NCI-H345 treated with DMSO at 0.1 percent for 48 hours (cell line): ENCODE results near the gene MACROD1.

Experiments used
- DNase-seq: peaks from one replicate; lab custom pipeline; 2025; ENCODE audit not compliant: unreplicated experiment; lab: John Stamatoyannopoulos, UW

Gene MACROD1

DNA sequence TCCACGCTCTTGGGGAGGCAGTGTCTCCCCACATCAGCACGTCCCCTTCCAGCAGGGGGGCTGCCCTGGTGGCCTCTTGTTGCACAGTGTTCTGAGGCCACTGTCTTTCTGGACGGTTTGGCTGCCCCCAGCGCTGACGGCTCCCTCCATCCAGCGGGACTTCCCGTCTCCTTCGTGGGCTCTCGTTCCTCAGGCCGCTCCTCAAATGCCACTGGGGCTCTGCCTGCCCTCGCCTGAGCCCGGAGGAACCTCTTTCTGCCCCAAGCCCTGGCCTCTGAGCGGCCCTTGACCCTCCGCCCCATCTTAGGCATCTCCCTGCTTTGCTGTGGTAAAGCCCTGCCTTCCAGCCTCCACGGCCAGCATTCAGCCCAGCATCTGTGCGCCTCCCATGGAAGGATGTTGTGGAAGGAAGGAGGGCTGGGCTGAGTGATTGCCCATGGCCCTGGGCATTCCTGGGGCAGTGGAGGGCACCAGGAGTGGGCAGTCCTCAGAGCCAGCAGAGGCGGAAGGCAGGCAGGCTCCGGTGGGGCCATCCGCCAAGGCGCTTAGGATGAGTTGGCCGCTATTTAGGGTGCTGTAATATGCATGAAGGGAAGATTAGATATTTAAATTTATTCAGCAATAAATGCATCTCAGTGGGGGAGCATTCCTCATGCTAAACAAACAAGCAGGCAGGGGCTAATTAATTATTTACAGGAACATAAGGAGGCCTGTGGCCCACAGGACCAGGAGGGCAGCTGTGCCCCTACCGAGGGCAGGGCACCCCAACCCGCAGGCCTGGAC is 161.9 kb downstream of the MACROD1 start:
- DNase-seq, result no peak

DNA sequence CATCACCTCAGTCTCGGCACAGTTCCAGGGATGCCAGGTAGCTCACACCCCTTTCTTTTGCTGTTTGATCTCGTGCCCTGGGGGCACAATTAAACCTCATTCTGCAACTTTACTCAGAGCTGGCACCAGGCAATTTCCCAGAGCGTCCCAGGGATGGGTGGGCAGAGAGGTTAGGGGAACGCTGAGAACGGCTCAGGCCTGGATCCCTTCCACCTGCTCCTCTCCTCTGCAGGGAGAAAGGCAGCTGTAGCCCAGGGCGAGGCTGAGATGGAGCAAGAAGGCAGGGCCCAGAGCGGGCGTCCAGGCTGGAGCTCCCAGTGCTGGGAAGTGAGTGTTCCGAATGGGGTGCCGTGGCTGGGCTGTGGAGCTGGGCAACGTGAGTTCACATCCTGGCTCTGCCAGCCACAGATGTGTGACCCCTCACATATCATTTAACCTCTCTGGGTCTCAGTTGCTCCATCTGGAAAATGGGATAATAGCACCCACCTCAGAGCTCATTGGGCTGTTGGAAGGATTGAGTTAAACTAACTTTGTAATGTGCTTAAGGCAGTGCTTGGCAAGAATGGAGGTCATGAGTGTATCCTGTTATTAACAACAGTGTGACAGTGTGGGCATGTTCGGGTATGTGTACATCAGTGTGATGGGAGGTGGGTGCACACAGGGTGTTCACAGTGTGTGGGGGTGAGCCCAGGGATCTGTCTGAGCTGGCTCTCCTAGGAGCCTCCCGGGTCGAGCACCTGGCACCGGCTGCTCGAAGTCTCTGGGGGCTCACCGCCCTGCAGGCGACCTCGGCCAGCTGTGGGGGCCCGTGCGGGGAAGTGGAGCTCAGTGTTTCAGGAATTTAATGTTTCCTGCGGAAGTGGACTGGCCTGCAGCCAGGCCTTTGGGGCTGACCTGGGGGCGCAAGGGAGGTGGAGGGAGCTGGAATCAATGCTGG is 164.2 kb downstream of the MACROD1 start:
- no peak for DNase-seq

DNA sequence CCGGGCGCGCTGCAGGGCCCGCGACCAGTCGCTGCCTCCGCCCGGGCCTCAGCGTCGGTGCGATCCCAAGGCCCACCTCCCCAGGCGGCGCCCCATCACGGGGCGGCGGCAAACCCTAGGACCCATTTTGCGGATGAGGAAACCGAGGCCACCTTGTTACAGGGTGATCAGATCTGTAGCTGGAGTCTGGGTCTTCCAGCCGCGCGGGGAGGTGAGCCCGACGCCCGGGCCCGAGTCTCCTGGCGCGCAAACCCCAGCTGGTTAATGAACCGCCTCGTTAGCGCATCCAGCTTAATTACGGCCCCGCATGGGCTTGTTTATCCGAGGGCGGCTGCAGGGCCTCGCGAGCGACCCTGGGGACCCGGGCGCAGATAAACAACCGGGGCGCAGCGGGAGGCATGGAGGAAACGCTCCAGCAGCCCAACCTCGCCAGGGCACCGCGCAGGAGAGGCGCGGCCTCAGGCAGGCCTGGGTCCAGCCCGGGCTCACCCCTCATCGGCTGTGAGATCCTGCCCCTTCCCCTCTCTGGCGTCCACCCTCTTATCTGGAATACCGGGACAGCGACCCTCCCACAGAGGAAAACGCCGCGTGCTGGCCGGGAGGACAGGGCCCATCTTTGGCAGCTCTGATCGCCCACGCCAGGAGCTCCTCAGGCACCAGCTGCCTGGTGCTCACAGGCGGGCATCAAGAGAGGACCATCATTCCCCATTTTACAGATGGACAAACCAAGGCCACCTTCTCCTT is 165.0 kb downstream of the MACROD1 start:
- DNase-seq, result no peak

DNA sequence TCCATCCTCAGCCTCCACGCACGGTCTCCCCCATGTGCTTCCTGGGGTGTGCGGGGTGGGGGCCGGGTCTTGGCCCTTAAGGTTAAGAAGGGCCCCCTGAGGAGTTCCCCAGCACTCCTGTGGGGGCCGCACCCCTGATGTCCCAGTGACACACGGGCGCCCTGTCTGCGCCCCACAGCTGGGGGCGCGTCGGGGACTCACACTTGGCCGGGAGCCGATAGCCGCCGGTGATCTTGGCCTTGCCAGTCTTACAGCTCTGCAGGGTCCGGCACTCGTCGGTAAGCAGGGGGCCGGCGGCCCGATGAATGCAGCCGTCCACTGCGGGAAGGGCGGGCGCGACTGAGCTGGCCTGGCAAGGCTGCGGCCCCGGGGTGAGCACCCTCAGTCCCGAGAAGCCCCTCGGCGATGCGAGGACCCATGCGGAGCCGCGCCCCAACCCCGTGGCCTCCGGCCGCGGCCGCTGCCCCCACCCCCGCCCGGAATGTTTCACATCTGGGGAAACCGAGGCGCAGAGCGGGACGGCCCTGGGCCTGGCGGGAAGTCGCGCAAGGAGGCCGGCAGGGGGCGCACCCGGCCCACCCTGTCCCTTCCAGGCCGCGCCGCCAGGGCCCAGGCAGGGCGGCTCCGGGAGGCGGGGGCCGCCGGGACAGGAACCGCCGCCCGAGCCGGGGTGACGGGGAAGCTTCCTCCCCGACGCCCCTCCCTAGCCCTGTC is 165.7 kb downstream of the MACROD1 start:
- peak; percentile 31 for DNase-seq

DNA sequence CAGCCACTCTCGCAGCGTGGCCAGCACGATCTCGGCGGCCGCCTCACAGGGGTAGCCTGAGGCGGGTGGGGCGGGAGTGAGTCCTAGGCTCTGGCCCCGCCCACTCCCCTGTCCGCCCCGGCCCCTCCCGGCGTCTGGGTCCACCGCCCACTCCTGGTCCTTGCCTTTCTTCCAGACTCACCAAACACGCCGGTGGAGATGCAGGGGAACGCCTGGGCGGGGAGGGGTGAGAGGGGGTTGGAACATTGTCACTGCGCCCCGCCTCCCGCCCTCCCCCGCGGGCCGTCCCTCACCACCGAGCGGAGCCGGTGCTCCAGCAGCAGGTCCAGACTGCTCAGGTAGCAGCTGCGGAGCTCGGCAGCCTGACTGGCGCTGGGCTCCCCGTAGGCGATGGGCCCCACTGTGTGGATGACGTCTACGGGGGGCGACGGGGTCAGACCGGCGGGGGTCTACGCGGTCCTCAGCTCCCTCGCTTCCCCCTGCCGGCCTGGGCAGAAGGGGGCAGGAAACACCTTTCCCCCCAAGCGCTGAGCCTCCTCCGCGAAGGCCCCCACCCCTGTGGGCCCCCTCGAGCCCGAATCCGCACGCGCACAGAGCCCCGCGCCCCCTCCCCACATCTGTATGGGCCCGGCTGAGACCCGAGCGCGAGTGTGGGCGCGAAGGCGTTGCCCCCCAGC is 166.4 kb downstream of the MACROD1 start:
- DNase-seq, result peak; percentile 60

DNA sequence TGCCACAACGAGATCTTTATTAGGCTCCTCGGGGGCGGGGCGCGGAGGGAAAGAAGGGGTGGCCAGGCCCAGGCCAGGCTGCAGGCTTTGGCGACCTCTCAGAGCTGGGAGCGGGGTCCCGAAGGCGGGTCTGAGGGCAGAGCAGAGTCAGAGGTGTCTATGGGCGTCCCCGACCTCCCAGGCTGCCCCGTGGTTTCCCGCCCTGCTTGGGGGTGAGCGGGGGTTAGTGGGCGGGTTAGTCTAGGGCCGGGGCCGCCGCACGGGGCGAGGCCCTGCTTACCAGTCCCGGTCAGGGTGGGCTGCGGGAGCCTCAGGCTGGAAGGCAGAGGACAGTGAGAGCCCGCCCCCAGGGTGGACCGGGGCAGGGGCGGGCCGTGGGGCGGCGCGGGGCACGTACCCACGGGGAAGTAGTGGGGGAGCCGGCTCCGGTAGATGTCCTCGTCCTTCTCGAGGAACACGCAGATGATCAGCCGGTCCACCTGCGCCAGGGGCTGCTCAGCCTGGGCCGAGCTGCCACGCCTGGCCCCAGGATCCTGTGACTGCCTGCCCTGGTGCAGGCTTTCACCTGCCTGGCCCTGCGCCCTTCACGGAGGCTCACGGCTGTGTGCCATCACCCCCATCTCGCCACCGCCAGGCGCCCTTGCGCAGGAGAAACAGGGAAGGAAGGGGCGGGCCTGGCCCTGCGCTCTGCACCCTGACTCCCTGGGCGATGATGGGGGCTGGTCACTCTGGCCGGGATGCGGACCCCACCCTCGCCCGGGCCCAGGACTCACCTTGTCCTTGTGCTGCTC is 167.2 kb downstream of the MACROD1 start:
- DNase-seq, result no peak

DNA sequence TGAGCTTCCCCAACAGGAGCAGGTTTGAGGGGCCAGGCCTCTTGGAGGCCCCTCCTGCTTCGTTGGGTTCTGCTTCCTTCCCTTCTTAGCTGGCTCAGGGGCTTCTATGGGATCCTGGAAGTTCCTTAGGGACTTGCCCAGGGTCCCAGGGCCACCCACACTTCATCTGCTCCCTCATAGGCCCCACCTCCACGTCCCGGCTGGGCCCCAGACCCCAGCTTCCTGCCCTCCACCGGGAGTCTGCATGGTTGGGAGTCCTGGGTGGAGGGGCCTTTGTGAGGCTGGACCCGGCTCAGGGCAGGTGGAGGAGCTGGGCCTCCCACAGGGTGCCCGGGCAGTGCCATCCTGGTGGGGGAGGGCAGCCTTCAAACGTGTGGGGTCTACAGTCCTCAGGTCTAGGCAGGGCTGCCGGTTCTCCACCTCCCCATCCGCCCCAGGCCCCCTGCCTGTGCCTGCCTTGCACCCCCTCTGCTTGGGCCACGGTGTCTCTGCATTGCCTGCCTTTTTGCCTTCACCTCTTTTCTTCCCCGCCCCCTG is 168.0 kb downstream of the MACROD1 start:
- no peak for DNase-seq

DNA sequence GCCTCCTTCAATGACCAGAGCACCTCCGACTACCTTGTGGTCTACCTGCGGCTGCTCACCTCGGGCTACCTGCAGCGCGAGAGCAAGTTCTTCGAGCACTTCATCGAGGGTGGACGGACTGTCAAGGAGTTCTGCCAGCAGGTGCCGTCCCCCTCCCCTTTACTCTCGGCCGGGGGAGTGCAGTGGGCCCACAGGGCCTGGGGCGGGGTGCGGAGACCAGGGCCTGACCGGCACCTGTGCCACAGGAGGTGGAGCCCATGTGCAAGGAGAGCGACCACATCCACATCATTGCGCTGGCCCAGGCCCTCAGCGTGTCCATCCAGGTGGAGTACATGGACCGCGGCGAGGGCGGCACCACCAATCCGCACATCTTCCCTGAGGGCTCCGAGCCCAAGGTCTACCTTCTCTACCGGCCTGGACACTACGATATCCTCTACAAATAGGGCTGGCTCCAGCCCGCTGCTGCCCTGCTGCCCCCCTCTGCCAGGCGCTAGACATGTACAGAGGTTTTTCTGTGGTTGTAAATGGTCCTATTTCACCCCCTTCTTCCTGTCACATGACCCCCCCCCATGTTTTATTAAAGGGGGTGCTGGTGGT is 168.7 kb downstream of the MACROD1 start:
- DNase-seq, result no peak

DNA sequence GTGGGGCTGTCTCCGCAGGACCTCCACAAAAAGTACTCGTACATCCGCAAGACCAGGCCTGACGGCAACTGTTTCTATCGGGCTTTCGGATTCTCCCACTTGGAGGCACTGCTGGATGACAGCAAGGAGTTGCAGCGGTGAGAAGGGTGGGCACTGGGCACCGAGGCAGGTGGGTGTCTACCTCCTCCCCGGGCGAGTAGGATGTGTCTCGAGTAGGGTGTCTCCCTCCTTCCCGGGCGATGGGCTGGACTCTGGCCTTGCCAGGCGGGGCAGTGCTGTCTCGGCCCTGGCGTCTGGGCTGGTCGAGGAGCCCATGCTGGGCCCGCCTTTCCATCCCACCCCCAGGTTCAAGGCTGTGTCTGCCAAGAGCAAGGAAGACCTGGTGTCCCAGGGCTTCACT is 169.4 kb downstream of the MACROD1 start:
- no peak for DNase-seq

DNA sequence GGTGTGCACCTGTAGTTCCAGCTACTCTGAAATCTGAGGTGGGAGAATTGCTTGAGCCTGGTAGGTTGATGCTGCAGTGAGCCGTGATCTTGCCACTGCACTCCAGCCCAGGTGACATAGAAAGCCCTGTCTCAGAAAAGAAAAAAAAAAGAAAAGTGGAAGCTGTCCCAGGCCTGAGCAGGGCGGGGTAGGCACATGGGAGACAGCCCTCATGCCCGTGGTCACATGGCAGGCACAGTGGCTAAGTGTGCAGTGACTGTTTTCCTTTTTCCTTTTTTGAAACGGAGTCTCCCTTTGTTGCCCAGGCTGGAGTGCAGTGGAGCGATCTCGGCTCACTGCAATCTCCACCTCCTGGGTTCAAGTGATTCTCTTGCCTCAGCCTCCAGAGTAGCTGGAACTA is 171.9 kb downstream of the MACROD1 start:
- no peak for DNase-seq

DNA sequence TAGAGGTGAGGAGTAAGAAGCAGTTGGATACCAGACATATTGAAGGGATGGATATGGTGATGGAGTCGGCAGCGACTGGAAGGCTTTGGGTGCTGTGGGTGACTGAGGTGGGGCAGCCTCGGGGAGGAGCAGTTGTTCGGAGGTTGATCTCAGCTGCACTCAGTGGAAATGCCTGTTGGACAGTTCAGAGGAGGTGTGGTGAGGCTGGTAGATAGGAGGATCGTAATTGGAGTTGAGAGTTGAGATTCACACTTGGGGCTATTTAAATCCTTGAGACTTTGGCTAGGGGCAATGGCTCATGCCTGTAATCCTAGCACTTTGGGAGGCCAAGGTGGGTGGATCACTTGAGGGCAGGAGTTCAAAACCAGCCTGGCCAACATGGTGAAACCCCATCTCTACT is 172.8 kb downstream of the MACROD1 start:
- DNase-seq, result no peak

DNA sequence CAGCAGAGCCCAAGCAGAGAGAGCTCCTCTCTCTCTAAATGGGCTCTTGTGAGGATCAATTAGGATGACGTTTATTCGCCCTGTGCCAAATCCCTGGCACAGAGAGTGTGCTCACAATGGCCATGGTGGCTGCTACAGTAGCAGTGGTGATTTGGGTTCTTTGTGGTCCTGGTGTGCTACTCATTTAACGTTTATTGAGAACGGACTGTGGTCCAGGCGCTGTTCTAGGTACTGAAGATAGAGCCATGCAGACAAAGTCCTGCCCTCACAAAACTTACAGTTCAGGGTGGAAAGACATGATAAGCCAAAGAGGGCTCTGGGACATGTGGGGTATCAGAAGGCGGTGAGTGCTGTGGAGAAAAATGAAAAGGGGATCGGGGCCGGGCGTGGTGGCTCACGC is 174.4 kb downstream of the MACROD1 start:
- no peak for DNase-seq

DNA sequence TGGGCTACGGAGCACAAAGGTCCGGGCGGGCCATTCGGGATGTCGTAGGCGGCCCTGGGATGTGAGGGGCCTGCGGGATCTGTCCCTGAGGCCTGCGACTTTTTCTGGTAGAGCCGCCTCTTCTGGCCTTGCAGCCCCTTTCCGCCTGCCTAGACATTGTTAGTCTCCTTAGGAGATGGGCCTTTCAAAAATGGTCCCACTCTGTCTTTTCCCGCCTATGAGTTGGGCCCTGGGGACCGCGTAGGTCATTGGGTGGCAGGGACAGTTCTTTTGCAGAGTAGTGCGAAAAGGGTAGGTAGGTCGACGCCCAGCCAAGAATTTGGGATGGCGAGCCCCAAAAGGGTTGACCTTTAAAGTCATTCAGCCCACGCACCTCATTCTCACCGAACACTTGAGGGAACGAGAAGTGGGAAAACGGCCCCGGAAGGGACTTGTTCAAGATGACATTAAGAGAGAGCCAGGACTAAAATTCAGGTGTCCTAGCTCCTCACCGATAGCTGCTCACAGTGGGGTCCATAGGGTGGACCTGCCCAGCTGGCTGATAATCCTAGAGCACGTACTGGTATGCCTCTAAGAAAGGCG is 178.9 kb downstream of the MACROD1 start:
- DNase-seq, result no peak

DNA sequence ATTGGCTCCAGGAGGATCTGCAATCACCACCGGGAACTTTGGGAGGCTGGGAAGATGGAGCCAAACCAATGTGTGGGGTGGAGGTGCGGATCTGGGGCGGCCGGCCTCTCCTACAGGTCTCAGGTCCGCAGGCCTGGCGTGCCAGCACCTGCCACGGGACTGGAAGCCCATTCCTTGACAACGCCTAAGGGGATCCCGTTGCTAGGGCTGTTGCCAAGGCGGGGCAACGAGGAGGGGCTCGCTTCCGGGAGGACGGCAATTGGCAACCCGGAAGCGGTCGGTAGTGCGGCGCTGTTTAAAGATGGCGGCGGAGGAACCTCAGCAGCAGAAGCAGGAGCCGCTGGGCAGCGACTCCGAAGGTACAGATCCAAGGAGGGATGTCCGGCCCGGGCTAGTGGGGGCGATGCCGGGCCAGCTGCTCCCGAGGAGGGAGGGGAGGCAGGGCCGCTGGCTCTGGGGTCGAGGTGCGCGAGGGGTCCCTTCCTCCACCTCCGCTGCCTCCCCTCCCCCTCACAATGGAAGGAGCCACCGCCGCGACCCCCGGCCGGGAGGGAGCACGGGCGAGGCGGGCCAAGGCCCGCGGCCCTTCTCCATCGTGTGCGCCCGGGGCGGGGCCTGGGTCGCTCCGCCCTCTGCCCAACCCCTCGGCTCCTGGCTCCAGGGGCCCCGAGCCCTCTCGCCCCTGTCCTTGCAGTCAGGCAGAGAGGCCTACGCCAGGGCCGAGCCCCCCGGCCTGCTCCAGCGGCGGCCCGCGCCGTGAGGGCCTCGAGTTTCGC is 179.6 kb downstream of the MACROD1 start, which contains the start of gene OTUB1:
OTUB1 (plus strand) TSS at position 283 of the 776 bp plus-strand sequence; CDS start at position 302, 19 bp downstream.
- peak; percentile 77 for DNase-seq

DNA sequence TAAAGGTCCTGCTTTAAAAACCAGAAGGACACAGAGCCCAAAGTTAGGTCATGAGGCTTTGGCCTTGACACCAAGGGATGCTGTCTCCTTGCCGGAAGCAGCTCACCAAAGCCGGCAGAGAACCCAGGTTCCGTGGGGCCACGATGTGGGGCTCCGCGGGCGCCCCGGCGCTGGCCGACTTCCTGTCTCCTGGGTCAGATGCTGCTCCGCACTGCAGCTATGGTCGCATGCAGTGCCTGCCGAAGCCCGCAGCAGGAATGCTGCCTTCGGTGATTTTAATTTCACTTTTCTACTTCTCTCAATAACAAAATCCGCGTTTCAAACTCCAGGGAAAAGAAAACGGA is 180.1 kb downstream of the MACROD1 start:
- no peak for DNase-seq

DNA sequence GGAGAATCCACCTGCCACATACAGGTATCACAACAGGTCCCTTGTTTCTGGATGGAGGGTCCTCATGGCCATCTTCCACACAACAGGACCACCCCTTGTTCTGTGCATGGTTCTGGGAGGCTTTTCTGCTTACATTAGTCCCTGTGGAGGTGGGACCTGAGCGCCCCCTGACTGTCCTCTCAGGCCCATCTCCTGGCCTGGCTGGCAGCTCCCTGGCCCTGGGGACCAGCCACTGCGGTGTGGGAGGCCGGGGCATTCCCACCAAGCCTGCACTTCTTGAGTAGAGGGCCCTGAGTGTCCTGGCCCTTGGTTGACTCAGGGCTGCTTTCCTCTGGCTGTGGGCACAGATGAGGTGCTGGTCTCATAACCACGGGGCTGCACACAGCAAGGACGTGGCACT is 186.5 kb downstream of the MACROD1 start:
- no peak for DNase-seq

DNA sequence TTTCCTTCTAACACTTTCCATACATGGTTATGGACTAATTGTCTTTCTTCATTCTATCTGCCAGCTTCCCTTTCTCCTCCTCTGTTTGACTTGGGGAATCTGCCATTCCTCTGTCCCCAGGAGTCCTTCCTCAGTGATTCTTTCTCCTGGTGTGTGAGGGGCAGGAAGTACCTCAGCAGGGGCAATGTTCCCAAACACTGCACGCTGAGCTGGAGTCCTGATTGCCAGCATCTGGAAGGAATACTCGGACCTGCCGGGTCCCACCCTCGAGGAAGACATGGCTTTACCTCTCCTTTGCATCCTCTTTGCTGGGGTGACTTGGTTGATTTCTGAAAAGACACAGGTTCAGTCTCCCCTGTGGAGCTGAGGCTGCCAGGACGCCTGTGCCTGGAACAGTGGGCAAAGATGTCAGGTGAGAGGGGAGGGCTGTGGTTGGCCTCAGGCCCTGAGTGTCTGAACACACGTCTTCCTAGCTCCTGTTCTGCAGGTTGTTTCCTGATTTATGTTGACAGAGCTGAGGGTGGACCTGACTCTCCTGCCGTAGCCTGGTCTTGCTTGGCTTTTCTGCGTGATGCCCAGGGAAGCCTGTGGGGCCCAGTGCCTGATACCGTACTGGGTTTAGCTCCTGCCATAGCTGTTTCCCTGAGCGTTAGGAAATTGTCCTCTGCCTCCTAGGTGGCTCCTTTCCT is 187.2 kb downstream of the MACROD1 start:
- no peak for DNase-seq
